GM19455 (cell line): Measurements from ENCODE around the gene NIPAL3.
"Not testable (repeated sequence)": the region's sequence is repeated elsewhere in the genome, so short reads cannot be mapped to it uniquely, and the experiment has no call there.

Source experiments
- ATAC-seq: cut with Tn5 transposase; IDR thresholded peaks from one replicate; pipeline ENCODE4 v1.9.1; 2021; ENCODE audit not compliant: unreplicated experiment

Gene NIPAL3

DNA sequence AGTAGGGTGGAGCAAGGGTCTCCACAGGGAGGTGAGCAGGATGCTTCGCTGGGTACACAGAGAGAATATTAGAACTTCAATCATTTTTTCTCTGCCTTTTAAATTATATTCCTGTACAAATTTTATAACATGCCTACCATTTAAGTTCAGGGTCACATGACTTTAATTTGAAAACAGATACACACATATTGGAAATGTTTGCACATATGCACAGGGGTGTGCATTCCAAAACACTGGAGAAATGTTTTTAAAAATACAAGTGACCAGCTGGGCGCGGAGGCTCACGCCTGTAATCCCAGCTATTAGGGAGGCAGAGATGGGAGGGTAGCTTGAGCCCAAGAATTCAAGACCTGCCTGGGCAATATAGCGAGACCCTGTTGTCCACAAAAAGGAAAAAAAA lies 39.7 kb downstream of the NIPAL3 start:
- ATAC-seq: no peak

GRCh38 chr1:24457866-24458265 lies 42.3 kb downstream of the NIPAL3 start:
- no peak for ATAC-seq

GRCh38 chr1:24459551-24460266 lies 44.1 kb downstream of the NIPAL3 start:
- no peak for ATAC-seq

GRCh38 chr1:24462128-24462527 lies 46.5 kb downstream of the NIPAL3 start:
- ATAC-seq: not testable (repeated sequence)

DNA sequence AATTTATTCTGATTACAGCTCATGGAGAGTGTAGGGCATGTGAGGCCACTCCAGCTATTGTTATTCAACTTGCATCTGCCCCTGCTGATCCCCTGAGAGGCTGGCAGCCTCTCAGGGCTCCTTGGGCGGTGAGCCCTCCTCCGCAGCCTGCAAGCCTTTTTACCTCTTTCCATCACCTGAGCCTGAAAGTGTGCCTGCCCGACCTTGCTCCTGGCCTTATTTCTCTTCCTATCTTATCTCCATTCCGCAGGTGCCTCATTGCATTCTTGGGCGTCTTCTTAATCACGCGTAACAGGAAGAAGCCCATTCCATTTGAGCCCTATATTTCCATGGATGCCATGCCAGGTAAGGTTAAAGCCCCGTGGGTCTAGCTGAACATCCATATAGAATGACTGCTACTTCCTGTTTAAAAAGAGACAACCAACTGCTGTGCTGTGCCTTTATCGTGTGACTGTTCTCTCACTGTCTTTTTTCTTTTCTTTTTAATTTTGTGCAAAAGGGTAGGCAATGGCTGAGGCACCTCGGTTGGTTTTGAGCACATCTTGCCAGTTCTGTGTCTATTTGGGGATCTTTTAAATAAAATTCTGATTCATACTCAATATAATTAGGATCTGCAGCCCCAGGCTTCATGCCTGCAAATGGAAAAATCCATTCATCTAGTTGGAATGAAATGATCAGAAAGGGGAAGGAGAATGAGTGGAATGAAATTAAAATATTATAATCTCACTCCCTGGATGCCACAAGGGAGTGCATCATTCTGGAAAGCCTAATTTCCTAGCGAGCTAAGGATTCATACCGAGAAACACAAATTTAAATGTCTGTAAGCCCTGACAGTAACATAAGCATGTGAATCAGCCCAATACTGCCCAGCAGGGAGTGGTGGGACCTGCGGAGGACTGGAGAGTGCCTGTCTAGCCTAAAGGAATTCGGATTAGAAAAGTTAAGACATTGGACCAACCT lies 48.5 kb downstream of the NIPAL3 start:
- ATAC-seq: no peak

DNA sequence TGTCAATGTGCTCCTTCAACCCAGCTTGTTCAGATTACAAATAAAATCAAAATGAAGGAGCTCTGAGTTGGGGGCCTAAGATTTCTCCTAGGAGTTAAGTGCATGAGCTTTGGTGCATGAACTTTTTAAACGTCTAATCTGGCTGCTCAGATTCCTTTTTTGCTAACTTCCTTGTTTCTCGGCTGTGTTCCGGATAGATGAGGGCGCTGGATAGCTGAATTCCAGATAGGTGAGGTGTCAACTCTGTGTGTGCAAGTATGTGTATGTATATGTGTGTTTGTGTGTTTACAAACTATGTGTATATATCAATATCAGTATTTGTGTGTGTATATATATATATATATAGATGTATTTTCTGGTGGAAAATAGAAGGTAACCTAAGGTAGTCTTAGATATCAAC lies 49.5 kb downstream of the NIPAL3 start:
- ATAC-seq: no peak

- ATAC-seq: no peak
Observed at GRCh38 chr1:24465638-24466037, 50.0 kb downstream of the NIPAL3 start.

DNA sequence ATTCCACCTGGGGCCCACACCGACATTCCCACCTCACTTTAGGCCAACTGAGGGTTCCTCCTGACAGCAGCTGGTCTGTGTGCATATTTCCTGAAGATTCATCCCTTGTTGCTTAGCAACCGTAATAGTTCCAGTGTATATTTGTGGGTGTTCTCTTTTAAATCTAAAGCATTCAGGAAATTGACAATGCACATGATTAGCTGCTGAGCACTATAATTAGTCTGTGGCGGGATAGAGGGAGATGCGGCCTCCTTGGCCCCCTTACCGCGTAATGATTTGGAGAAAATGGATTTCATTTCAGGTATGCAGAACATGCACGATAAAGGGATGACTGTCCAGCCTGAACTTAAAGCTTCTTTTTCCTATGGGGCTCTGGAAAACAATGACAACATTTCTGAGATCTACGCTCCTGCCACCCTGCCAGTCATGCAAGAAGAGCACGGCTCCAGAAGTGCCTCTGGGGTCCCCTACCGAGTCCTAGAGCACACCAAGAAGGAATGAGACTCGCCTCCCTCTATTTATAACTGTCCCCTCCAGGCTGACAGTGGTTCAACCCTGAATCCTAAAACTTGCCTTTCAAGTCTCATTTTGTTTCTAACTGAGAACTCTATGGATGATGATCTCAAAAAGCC lies 53.2 kb downstream of the NIPAL3 start:
- no peak for ATAC-seq

DNA sequence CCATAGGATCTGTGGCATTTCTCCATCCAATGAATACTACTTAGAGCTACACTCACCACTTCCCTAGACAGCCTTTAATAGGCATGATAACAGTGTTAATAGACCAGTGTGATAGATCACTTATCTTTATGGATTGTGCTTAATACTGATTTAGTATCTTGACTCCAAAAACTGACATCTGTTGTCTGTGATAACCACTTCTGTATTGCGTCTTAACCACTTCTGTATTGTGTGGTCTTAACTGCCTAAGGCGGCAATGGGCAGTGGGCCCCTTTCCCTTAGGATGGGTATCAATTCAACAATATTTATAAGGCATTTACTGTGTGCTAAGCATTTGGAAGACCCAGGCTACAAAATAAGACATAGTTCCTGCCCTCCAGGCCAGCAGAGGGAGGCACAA lies 55.0 kb downstream of the NIPAL3 start:
- ATAC-seq: no peak

DNA sequence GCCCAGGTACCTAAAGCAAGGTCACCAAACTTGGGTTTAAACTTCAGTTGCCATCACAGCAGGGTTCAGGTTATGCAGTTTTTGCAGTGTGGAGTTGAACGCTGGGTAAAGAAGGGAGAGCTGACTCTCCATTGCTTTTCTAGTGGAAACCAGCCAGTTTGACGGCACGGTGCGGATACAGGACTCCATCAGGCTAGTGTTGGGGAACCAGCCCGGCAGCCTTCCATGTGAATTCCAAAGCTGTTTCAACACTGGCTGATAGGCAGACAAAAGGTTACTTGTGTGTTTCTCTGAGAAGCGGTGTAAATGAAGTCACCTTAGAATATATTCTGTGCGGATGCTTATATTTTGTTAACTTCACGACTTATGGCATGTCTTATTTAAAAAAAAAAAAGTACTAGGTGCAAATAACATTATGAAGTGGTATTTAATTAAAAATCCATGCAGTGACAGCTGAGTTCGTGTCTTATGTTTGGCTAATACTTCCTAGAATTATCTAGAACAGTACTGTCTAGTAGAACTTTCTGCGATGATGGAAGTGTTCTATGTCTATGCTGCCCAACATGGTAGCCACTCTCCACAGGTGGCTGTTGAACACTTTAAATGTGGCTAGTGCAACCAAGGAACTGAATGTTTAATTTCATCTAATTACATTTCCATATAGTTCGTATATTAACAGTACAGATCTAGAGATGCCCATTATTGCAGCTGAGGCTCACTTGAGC lies 57.1 kb downstream of the NIPAL3 start:
- no peak for ATAC-seq

DNA sequence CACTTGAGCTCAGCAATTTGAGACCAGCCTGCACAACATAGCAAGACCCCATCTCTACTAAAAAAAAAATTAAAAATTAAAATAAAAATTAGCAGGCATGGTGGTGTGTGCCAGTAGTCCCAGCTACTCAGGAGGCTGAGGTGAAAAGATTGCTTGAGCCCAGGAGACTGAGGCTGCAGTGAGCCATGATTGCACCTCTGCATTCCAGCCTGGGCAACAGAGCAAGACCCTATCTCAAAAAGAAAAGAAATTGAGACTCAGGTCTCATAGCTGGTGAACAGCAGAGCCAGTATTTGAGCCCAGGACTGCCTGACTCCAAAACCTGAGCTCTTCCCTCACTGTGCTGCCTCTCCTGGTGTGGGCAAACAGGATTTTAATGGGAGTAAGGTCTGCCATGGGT lies 58.6 kb downstream of the NIPAL3 start:
- no peak for ATAC-seq

DNA sequence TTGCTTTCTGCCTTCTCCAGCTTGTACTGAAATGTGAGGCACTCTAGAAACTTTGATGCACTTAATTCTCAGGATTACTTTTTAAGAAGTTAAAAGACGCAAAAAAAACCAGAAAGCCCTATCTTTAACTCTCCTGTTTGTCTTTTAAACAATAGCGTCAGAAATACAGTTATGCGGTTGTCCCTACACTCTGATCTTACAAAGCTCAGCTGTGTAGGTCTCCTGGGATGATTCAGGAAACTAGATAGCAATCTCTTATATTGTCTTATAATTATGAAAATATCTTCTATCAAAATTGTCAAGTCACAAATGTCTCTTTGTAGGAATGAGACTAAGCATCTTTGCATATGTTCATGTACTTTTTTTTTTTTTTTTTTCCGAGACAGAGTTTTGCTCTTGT lies 60.1 kb downstream of the NIPAL3 start:
- no peak for ATAC-seq

GRCh38 chr1:24476571-24476970 lies 61.0 kb downstream of the NIPAL3 start:
- ATAC-seq: no peak

- ATAC-seq: no peak
Observed at GRCh38 chr1:24477309-24477708, 61.7 kb downstream of the NIPAL3 start.

GRCh38 chr1:24481101-24481500 lies 65.5 kb downstream of the NIPAL3 start:
- no peak for ATAC-seq

- no peak for ATAC-seq
Observed at GRCh38 chr1:24481843-24482610, 66.4 kb downstream of the NIPAL3 start.

GRCh38 chr1:24483441-24483840 lies 67.8 kb downstream of the NIPAL3 start:
- no peak for ATAC-seq

DNA sequence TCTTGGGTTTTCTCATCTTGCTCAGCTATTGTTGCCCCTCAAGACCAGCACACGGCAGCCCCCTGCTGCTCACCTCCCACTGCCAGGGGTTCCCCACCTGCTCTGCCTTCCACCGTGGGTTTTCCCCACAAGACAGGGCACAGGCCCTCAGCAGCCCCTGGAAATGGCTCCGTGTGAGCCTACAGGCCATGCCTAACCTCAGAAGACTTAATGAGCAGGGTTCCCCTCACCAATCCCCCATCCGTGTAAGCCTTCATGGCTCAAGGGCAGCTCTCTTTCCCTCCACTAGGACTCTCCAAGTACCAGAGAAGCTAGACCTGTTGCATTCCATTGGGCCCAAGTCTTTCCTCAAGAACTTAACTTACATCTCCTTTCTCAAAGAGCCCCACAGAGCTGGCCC lies 68.6 kb downstream of the NIPAL3 start:
- ATAC-seq: no peak

GRCh38 chr1:24486331-24487065 lies 70.9 kb downstream of the NIPAL3 start:
- no peak for ATAC-seq

DNA sequence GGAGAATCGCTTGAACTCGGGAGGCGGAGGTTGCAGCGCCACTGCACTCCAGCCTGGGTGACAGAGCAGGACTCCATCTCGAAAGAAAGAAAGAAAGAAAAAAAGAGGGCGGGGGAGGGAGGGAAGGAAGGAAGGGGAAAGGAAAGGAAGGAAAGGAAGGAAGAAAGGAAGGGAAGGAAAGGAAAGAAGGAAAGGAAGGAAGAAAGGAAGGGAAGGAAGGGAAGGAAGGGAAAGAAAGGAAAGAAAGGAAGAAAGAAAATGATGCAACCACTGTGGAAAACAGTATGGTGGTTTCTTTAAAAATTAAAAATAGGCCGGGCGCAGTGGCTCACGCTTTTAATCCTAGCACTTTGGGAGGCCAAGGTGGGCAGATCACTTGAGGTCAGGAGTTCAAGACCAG lies 71.9 kb downstream of the NIPAL3 start:
- no peak for ATAC-seq
